Spleen (tissue), 11 donors: ENCODE data around the gene PDE2A. TPM values are rescaled to one million over a fixed set of nuclear protein-coding genes. Genes with fewer than 3 reads are reported as not detected.

Experiments used
- DNase-seq: peaks from one replicate; pipeline ENCODE4 v3.0.0-alpha.2; 2020
- H3K27ac ChIP-seq, 8 donors: fragments of 200-600 bp; sonication (generic) in 7 of 8; 1 replicate in 4 of 8; 2 replicates in 4 of 8; pipeline versions ENCODE4 v1.5.0 to v1.8.0; 2016 to 2021; ENCODE audit warnings: inconsistent platforms in 4 of 8, mild to moderate bottlenecking in 4 of 8, moderate library complexity in 1 of 8
- H3K27me3 ChIP-seq, 7 donors: fragments of 200-600 bp; sonication (generic) in 6 of 7; replicated peaks in 1 of 7; 1 replicate in 4 of 7; 2 replicates in 3 of 7; pipeline versions ENCODE4 v1.5.0 to v1.8.0; 2016 to 2021; ENCODE audit warnings: inconsistent platforms in 3 of 7, mild to moderate bottlenecking in 1 of 7
- H3K36me3 ChIP-seq, 6 donors: fragments of 200-600 bp; sonication (generic) in 5 of 6; 1 replicate in 4 of 6; 2 replicates in 2 of 6; pipeline versions ENCODE4 v1.5.0 to v1.8.0; 2016 to 2021; ENCODE audit warnings: inconsistent platforms in 2 of 6
- H3K4me1 ChIP-seq, 6 donors: fragments of 200-600 bp; sonication (generic) in 5 of 6; 1 replicate in 3 of 6; 2 replicates in 3 of 6; pipeline versions ENCODE4 v1.5.0 to v1.8.0; 2016 to 2021; ENCODE audit warnings: inconsistent platforms in 3 of 6
- H3K4me3 ChIP-seq, 8 donors: fragments of 200-600 bp; sonication (generic) in 7 of 8; 1 replicate in 4 of 8; 2 replicates in 4 of 8; pipeline versions ENCODE4 v1.5.0 to v1.8.0; 2016 to 2021; ENCODE audit warnings: inconsistent platforms in 4 of 8, mild to moderate bottlenecking in 4 of 8, moderate library complexity in 2 of 8
- H3K9me3 ChIP-seq, 8 donors: fragments of 200-600 bp; sonication (generic) in 7 of 8; 1 replicate in 4 of 8; 2 replicates in 4 of 8; pipeline versions ENCODE4 v1.5.0 to v1.8.0; 2016 to 2021; ENCODE audit warnings: inconsistent platforms in 4 of 8
- CTCF ChIP-seq, 11 experiments: fragments of 200-600 bp in 7 of 11; fragments of 450-650 bp in 4 of 11; sonication (generic) in 4 of 11; IDR thresholded peaks in 8 of 11; conservative IDR thresholded peaks in 3 of 11; 1 replicate in 7 of 11; 2 replicates in 4 of 11; pipeline versions ENCODE4 v1.4.0 to v1.8.0; 2016 to 2021; ENCODE audit warnings: antibody characterized with exemption in 11 of 11, inconsistent platforms in 4 of 11, mild to moderate bottlenecking in 1 of 11
- POLR2A ChIP-seq, 3 donors: fragments of 450-650 bp; IDR thresholded peaks; one replicate each; pipeline ENCODE4 v1.5.1; 2017; ENCODE audit warnings: antibody characterized with exemption in 3 of 3, mild to moderate bottlenecking in 1 of 3
- POLR2AphosphoS5 ChIP-seq, 3 donors: sonication (generic); formaldehyde crosslinking; IDR thresholded peaks; one replicate each; pipeline ENCODE4 v1.5.1; 2017; ENCODE audit warnings: antibody characterized with exemption in 3 of 3
- WGBS, 5 donors: extraction: QIAGEN DNeasy Blood & Tissue Kit in 3 of 5; methylation state at CpG; one replicate each; pipeline versions ENCODE4 v1.1.5 to v1.1.7; 2013 to 2018; 5-methylcytosine and 5-hydroxymethylcytosine counted together
- intact Hi-C: fragments of 100-400 bp; cut with DNase I; formaldehyde crosslinking; loops from one replicate; pipeline ENCODE4 v1.15.0; 2023; ENCODE audit warnings: low total_unique reads
- polyA plus RNA-seq, 3 donors: library from polyadenylated mRNA; stranded (reverse); fragments of 200-250 nt; gene quantifications; one replicate each; pipeline ENCODE4 v1.2.1, GENCODE V29; 2013
- total RNA-seq, 7 donors: library from RNA; depleted of rRNA in 3 of 7; stranded (reverse); fragments of >200 nt in 3 of 7; fragmentation: NEBNext Ultra II Directional in 4 of 7; extraction: Animal tissue kit (Norgen Biotek cat#: 25700) in 4 of 7; gene quantifications; one replicate each; pipeline versions ENCODE4 v1.1.0 to v1.2.1, GENCODE V29; 2016 to 2021
- donor health status: healthy with polysubstance abuse.
- donor health status: DM: no; HTN: no; CAD: no; lungs with moderate emphysema.
- donor health status: DM: no; HTN: no; CAD: no.
- donor health status: Bipolar disorder and iron deficiency.
- donor health status: healthy.
- donor health status: DM: no; HTN: no; CAD: no.
- donor health status: DM: yes; HTN: yes; CAD: no.

PDE2A gene
- total and polyA plus RNA-seq, 10 donors: 58.2 to 584 (median 333) TPM

GRCh38 chr11:72578566-72578965 lies 95.7 kb downstream of the PDE2A start:
- Histone ChIP-seq H3K9me3 (no peaks in the 10 kb centered on the region), H3K36me3 (peaks cover 0 to 88% (median 33%) of the 10 kb centered on the region in 6 donors), H3K4me1 (peaks cover 0 to 14% (median 3%) of the 10 kb centered on the region in 6 donors), H3K27me3 (peaks cover 0 to 6% (median 0%) of the 10 kb centered on the region in 7 donors), H3K4me3 (no peak overlapping the region), H3K27ac (peak overlapping the region in 1 of 8 donors; percentile 21)
- intact Hi-C loops: no loop called here
- no peak for TF ChIP-seq CTCF (IDR thresholded peaks at IDR 0.05 in 8 of 11, conservative IDR thresholded peaks at IDR 0.05 in 3 of 11)
- TF ChIP-seq POLR2AphosphoS5 (IDR thresholded peaks at IDR 0.05): peak in 2 of 3 donors; percentile 3 to 26
- no peak for TF ChIP-seq POLR2A (IDR thresholded peaks at IDR 0.05)
- 82 to 93% (median 88%) methylated on average over 5 of the region's 5 CpGs for WGBS, 5 donors
- peak; percentile 59 for DNase-seq

- WGBS, 5 donors: 84 to 91% (median 89%) methylated on average over 6 of the region's 6 CpGs
These were observed 96.2 kb downstream of the PDE2A start for GRCh38 chr11:72578051-72578450.

GRCh38 chr11:72577271-72577721 lies 96.9 kb downstream of the PDE2A start:
- 75 to 87% (median 81%) methylated on average over 12 to 14 of the region's 14 CpGs for WGBS, 5 donors
- H3K4me3 ChIP-seq: no peak overlapping the region
- peak; percentile 66 for DNase-seq
- intact Hi-C loops: no loop called here
- no peak overlapping the region for H3K27ac ChIP-seq
- TF ChIP-seq CTCF (IDR thresholded peaks at IDR 0.05 in 8 of 11, conservative IDR thresholded peaks at IDR 0.05 in 3 of 11): no peak
- peak in 2 of 3 donors; percentile 37 to 41 for TF ChIP-seq POLR2AphosphoS5 (IDR thresholded peaks at IDR 0.05)
- no peaks in the 10 kb centered on the region for H3K9me3 ChIP-seq
- H3K36me3 ChIP-seq: peaks cover 0 to 77% (median 33%) of the 10 kb centered on the region in 6 donors
- H3K27me3 ChIP-seq: peaks cover 0 to 11% (median 0%) of the 10 kb centered on the region in 7 donors
- peaks cover 0 to 20% (median 3%) of the 10 kb centered on the region in 6 donors for H3K4me1 ChIP-seq

More at GRCh38 chr11:72578051-72578450, 96.2 kb downstream of the PDE2A start:
- Histone ChIP-seq H3K27ac (no peak overlapping the region), H3K36me3 (peaks cover 0 to 82% (median 33%) of the 10 kb centered on the region in 6 donors), H3K4me3 (no peak overlapping the region), H3K4me1 (peaks cover 0 to 19% (median 3%) of the 10 kb centered on the region in 6 donors), H3K27me3 (peaks cover 0 to 9% (median 0%) of the 10 kb centered on the region in 7 donors), H3K9me3 (no peaks in the 10 kb centered on the region)
- intact Hi-C loops: no loop called here
- DNase-seq: peak; percentile 43
- TF ChIP-seq CTCF (IDR thresholded peaks at IDR 0.05 in 8 of 11, conservative IDR thresholded peaks at IDR 0.05 in 3 of 11): no peak
- TF ChIP-seq POLR2A (IDR thresholded peaks at IDR 0.05): no peak
- TF ChIP-seq POLR2AphosphoS5 (IDR thresholded peaks at IDR 0.05): no peak

- intact Hi-C loops: no loop called here
- H3K4me1 ChIP-seq: peaks cover 0 to 20% (median 3%) of the 10 kb centered on the region in 6 donors
- H3K4me3 ChIP-seq: no peak overlapping the region
- H3K27ac ChIP-seq: no peak overlapping the region
- DNase-seq: no peak
- H3K36me3 ChIP-seq: peaks cover 0 to 70% (median 33%) of the 10 kb centered on the region in 6 donors
- peaks cover 0 to 11% (median 0%) of the 10 kb centered on the region in 7 donors for H3K27me3 ChIP-seq
- H3K9me3 ChIP-seq: no peaks in the 10 kb centered on the region
- 83 to 94% (median 91%) methylated on average over 6 of the region's 6 CpGs for WGBS, 5 donors
- TF ChIP-seq POLR2AphosphoS5 (IDR thresholded peaks at IDR 0.05): no peak
- TF ChIP-seq POLR2A (IDR thresholded peaks at IDR 0.05): no peak
- TF ChIP-seq CTCF (IDR thresholded peaks at IDR 0.05 in 8 of 11, conservative IDR thresholded peaks at IDR 0.05 in 3 of 11): no peak
These were observed 97.6 kb downstream of the PDE2A start for GRCh38 chr11:72576661-72577060.
